ENCODE data around the gene OR9Q2.
"Not testable (repeated sequence)": the region's sequence is repeated elsewhere in the genome, so short reads cannot be mapped to it uniquely, and the experiment has no call there.

Gene OR9Q2

GRCh38 chr11:58188770-58189169 is at the start of gene OR9Q2:
OR9Q2 (plus strand) TSS chr11:58189070; CDS start chr11:58190491, 1,421 bp downstream.
- DNase-seq: no peak

GRCh38 chr11:58142761-58143160 is 46.1 kb upstream of the OR9Q2 start:
- DNase-seq: no peak

- no peak for DNase-seq
These were observed 36.1 kb upstream of the OR9Q2 start for GRCh38 chr11:58152781-58153180.

GRCh38 chr11:58164389-58164788 is 24.5 kb upstream of the OR9Q2 start:
- no peak for DNase-seq

- no peak for DNase-seq
These were observed 23.9 kb upstream of the OR9Q2 start for GRCh38 chr11:58164990-58165389.

- no peak for DNase-seq
These were observed 23.3 kb upstream of the OR9Q2 start for GRCh38 chr11:58165504-58166106.

- DNase-seq: no peak
These were observed 11.3 kb upstream of the OR9Q2 start for GRCh38 chr11:58177409-58178054.

GRCh38 chr11:58178444-58178843 is 10.4 kb upstream of the OR9Q2 start:
- DNase-seq: no peak

GRCh38 chr11:58179648-58180047 is 9.2 kb upstream of the OR9Q2 start:
- DNase-seq: no peak

GRCh38 chr11:58186938-58187337 is 1.9 kb upstream of the OR9Q2 start:
- no peak for DNase-seq

- no peak for DNase-seq
These were observed 3.4 kb downstream of the OR9Q2 start for GRCh38 chr11:58192229-58192628.

GRCh38 chr11:58193391-58193790 is 4.5 kb downstream of the OR9Q2 start:
- no peak for DNase-seq

- no peak for DNase-seq
These were observed 7.1 kb downstream of the OR9Q2 start for GRCh38 chr11:58195939-58196338.

- no peak for DNase-seq
These were observed 10.4 kb downstream of the OR9Q2 start for GRCh38 chr11:58199271-58199670.

GRCh38 chr11:58204042-58204441 is 15.2 kb downstream of the OR9Q2 start, which contains the start of gene OR1S2:
OR1S2 (minus strand) TSS chr11:58204142; CDS start chr11:58204142, 0 bp downstream.
- no peak for DNase-seq

GRCh38 chr11:58212420-58212819 is 23.6 kb downstream of the OR9Q2 start, which contains the start of gene OR1S1:
OR1S1 (plus strand) TSS chr11:58212720.
- not testable (repeated sequence) for DNase-seq

- DNase-seq: no peak
These were observed 27.6 kb downstream of the OR9Q2 start for GRCh38 chr11:58216476-58216875.

- no peak for DNase-seq
These were observed 33.9 kb downstream of the OR9Q2 start for GRCh38 chr11:58222721-58223120.

- DNase-seq: no peak
These were observed 39.2 kb downstream of the OR9Q2 start for GRCh38 chr11:58227956-58228615.

Measured in NCI-H510A treated with DMSO at 0.1 percent for 48 hours (cell line).